ENCODE results near the gene KRCC1.
"Not testable (repeated sequence)": the region's sequence is repeated elsewhere in the genome, so short reads cannot be mapped to it uniquely, and the experiment has no call there.

KRCC1 gene

GRCh38 chr2:88027697-88028389, 27.7 kb downstream of the KRCC1 start:
- Histone ChIP-seq H3K27me3 (ENCODE audit: control insufficient read depth, insufficient read depth, low read length) (no peaks in the 10 kb centered on the region), H3K36me3 (ENCODE audit: control insufficient read depth, insufficient read depth, low read length) (peaks cover 2% of the 10 kb centered on the region)

GRCh38 chr2:88024509-88024908, 31.1 kb downstream of the KRCC1 start:
- Histone ChIP-seq H3K36me3 (ENCODE audit: control insufficient read depth, insufficient read depth, low read length) (no peaks in the 10 kb centered on the region), H3K9ac (ENCODE audit: low read length) (no peak overlapping the region), H3K4me3 (ENCODE audit: low read length) (no peak overlapping the region), H3K27me3 (ENCODE audit: control insufficient read depth, insufficient read depth, low read length) (no peaks in the 10 kb centered on the region), H3K27ac (ENCODE audit: low read depth, low read length) (no peak overlapping the region), H3K4me1 (ENCODE audit: control insufficient read depth, insufficient read depth, low read length) (no peaks in the 10 kb centered on the region)

More at GRCh38 chr2:88027697-88028389, 27.7 kb downstream of the KRCC1 start:
- H3K27ac ChIP-seq (ENCODE audit: low read depth, low read length), result no peak overlapping the region
- no peak overlapping the region for H3K4me3 ChIP-seq (ENCODE audit: low read length)
- no peaks in the 10 kb centered on the region for H3K4me1 ChIP-seq (ENCODE audit: control insufficient read depth, insufficient read depth, low read length)
- H3K9ac ChIP-seq (ENCODE audit: low read length), result no peak overlapping the region

GRCh38 chr2:88022669-88022921, 33.0 kb downstream of the KRCC1 start:
- H3K9ac ChIP-seq (ENCODE audit: low read length), result no peak overlapping the region
- H3K4me3 ChIP-seq (ENCODE audit: low read length), result no peak overlapping the region
- no peaks in the 10 kb centered on the region for H3K27me3 ChIP-seq (ENCODE audit: control insufficient read depth, insufficient read depth, low read length)
- no peaks in the 10 kb centered on the region for H3K4me1 ChIP-seq (ENCODE audit: control insufficient read depth, insufficient read depth, low read length)
- H3K36me3 ChIP-seq (ENCODE audit: control insufficient read depth, insufficient read depth, low read length), result no peaks in the 10 kb centered on the region
- H3K27ac ChIP-seq (ENCODE audit: low read depth, low read length), result no peak overlapping the region

GRCh38 chr2:88019985-88020384, 35.6 kb downstream of the KRCC1 start:
- no peak overlapping the region for H3K4me3 ChIP-seq (ENCODE audit: low read length)
- H3K4me1 ChIP-seq (ENCODE audit: control insufficient read depth, insufficient read depth, low read length), result no peaks in the 10 kb centered on the region
- no peak overlapping the region for H3K9ac ChIP-seq (ENCODE audit: low read length)
- no peaks in the 10 kb centered on the region for H3K27me3 ChIP-seq (ENCODE audit: control insufficient read depth, insufficient read depth, low read length)
- H3K27ac ChIP-seq (ENCODE audit: low read depth, low read length), result no peak overlapping the region
- H3K36me3 ChIP-seq (ENCODE audit: control insufficient read depth, insufficient read depth, low read length), result no peaks in the 10 kb centered on the region

GRCh38 chr2:88018909-88019308, 36.7 kb downstream of the KRCC1 start:
- Histone ChIP-seq H3K27me3 (ENCODE audit: control insufficient read depth, insufficient read depth, low read length) (no peaks in the 10 kb centered on the region), H3K9ac (ENCODE audit: low read length) (no peak overlapping the region), H3K27ac (ENCODE audit: low read depth, low read length) (no peak overlapping the region), H3K4me1 (ENCODE audit: control insufficient read depth, insufficient read depth, low read length) (no peaks in the 10 kb centered on the region), H3K4me3 (ENCODE audit: low read length) (no peak overlapping the region), H3K36me3 (ENCODE audit: control insufficient read depth, insufficient read depth, low read length) (no peaks in the 10 kb centered on the region)

GRCh38 chr2:88018077-88018805, 37.3 kb downstream of the KRCC1 start:
- H3K9ac ChIP-seq (ENCODE audit: low read length); H3K4me1 ChIP-seq (ENCODE audit: control insufficient read depth, insufficient read depth, low read length); H3K4me3 ChIP-seq (ENCODE audit: low read length); H3K27me3 ChIP-seq (ENCODE audit: control insufficient read depth, insufficient read depth, low read length); H3K36me3 ChIP-seq (ENCODE audit: control insufficient read depth, insufficient read depth, low read length); H3K27ac ChIP-seq (ENCODE audit: low read depth, low read length): not testable (repeated sequence)

- H3K9ac ChIP-seq (ENCODE audit: low read length); H3K27me3 ChIP-seq (ENCODE audit: control insufficient read depth, insufficient read depth, low read length); H3K4me1 ChIP-seq (ENCODE audit: control insufficient read depth, insufficient read depth, low read length); H3K36me3 ChIP-seq (ENCODE audit: control insufficient read depth, insufficient read depth, low read length); H3K27ac ChIP-seq (ENCODE audit: low read depth, low read length); H3K4me3 ChIP-seq (ENCODE audit: low read length): not testable (repeated sequence)
Measured at GRCh38 chr2:88017780-88018038, 37.9 kb downstream of the KRCC1 start.

GRCh38 chr2:88016960-88017779, 38.4 kb downstream of the KRCC1 start:
- H3K36me3 ChIP-seq (ENCODE audit: control insufficient read depth, insufficient read depth, low read length), result no peaks in the 10 kb centered on the region
- peak overlapping the region; percentile 42 for H3K9ac ChIP-seq (ENCODE audit: low read length)
- no peaks in the 10 kb centered on the region for H3K27me3 ChIP-seq (ENCODE audit: control insufficient read depth, insufficient read depth, low read length)
- H3K4me1 ChIP-seq (ENCODE audit: control insufficient read depth, insufficient read depth, low read length), result no peaks in the 10 kb centered on the region
- peak overlapping the region; percentile 75 for H3K4me3 ChIP-seq (ENCODE audit: low read length)
- H3K27ac ChIP-seq (ENCODE audit: low read depth, low read length), result no peak overlapping the region

GRCh38 chr2:88016086-88016959, 39.3 kb downstream of the KRCC1 start, which contains the start of gene RNU2-63P:
TSS of gene RNU2-63P (minus strand) at chr2:88016547.
- Histone ChIP-seq H3K27ac (ENCODE audit: low read depth, low read length) (no peak within 1 kb of the TSS), H3K4me1 (ENCODE audit: control insufficient read depth, insufficient read depth, low read length) (no peaks in the 10 kb centered on the region), H3K9ac (ENCODE audit: low read length) (peak within 1 kb of the TSS; percentile 42), H3K4me3 (ENCODE audit: low read length) (peak within 1 kb of the TSS; percentile 75), H3K27me3 (ENCODE audit: control insufficient read depth, insufficient read depth, low read length) (no peaks in the 10 kb centered on the region), H3K36me3 (ENCODE audit: control insufficient read depth, insufficient read depth, low read length) (no peaks in the 10 kb centered on the region)

GRCh38 chr2:88011011-88011410, 44.6 kb downstream of the KRCC1 start:
- Histone ChIP-seq H3K36me3 (ENCODE audit: control insufficient read depth, insufficient read depth, low read length) (no peaks in the 10 kb centered on the region), H3K4me1 (ENCODE audit: control insufficient read depth, insufficient read depth, low read length) (no peaks in the 10 kb centered on the region), H3K9ac (ENCODE audit: low read length) (no peak overlapping the region), H3K27ac (ENCODE audit: low read depth, low read length) (no peak overlapping the region), H3K27me3 (ENCODE audit: control insufficient read depth, insufficient read depth, low read length) (no peaks in the 10 kb centered on the region), H3K4me3 (ENCODE audit: low read length) (no peak overlapping the region)

GRCh38 chr2:88010136-88010535, 45.4 kb downstream of the KRCC1 start:
- Histone ChIP-seq H3K4me1 (ENCODE audit: control insufficient read depth, insufficient read depth, low read length) (no peaks in the 10 kb centered on the region), H3K4me3 (ENCODE audit: low read length) (no peak overlapping the region), H3K27ac (ENCODE audit: low read depth, low read length) (no peak overlapping the region), H3K36me3 (ENCODE audit: control insufficient read depth, insufficient read depth, low read length) (no peaks in the 10 kb centered on the region), H3K27me3 (ENCODE audit: control insufficient read depth, insufficient read depth, low read length) (no peaks in the 10 kb centered on the region), H3K9ac (ENCODE audit: low read length) (no peak overlapping the region)

GRCh38 chr2:88006912-88007439, 48.6 kb downstream of the KRCC1 start:
- no peak overlapping the region for H3K9ac ChIP-seq (ENCODE audit: low read length)
- H3K27me3 ChIP-seq (ENCODE audit: control insufficient read depth, insufficient read depth, low read length), result no peaks in the 10 kb centered on the region
- H3K27ac ChIP-seq (ENCODE audit: low read depth, low read length), result no peak overlapping the region
- no peaks in the 10 kb centered on the region for H3K36me3 ChIP-seq (ENCODE audit: control insufficient read depth, insufficient read depth, low read length)
- H3K4me3 ChIP-seq (ENCODE audit: low read length), result no peak overlapping the region
- no peaks in the 10 kb centered on the region for H3K4me1 ChIP-seq (ENCODE audit: control insufficient read depth, insufficient read depth, low read length)
